Hematopoietic multipotent progenitor cell treated with erythropoietin and hydrocortisone succinate and interleukin-3 and kit ligand, for 8 days (in vitro differentiated cells): Measurements from ENCODE around the gene SAFB2.
"Not testable (repeated sequence)": the region's sequence is repeated elsewhere in the genome, so short reads cannot be mapped to it uniquely, and the experiment has no call there.

ENCODE experiments used
- DNase-seq: peaks from one replicate; pipeline ENCODE4 v3.0.0-alpha.2; 2015

The SAFB2 gene

GRCh38 chr19:5632241-5632612, 9.7 kb upstream of the SAFB2 start:
- DNase-seq: no peak

- DNase-seq: no peak
Measured at GRCh38 chr19:5631567-5632240, 9.1 kb upstream of the SAFB2 start.

- DNase-seq: no peak
Measured at GRCh38 chr19:5628919-5629481, 6.4 kb upstream of the SAFB2 start.

GRCh38 chr19:5628461-5628860, 5.9 kb upstream of the SAFB2 start:
- DNase-seq: no peak

- peak; percentile 88 for DNase-seq
Measured at GRCh38 chr19:5627395-5627904, 4.9 kb upstream of the SAFB2 start.

GRCh38 chr19:5625641-5626040, 3.1 kb upstream of the SAFB2 start:
- DNase-seq: no peak

- DNase-seq: no peak
Measured at GRCh38 chr19:5624741-5625278, 2.2 kb upstream of the SAFB2 start.

GRCh38 chr19:5624018-5624663, 1.6 kb upstream of the SAFB2 start:
- DNase-seq: peak; percentile 39

- no peak for DNase-seq
Measured at GRCh38 chr19:5623397-5624017, 931 bp upstream of the SAFB2 start.

GRCh38 chr19:5621945-5622464, 571 bp downstream of the SAFB2 start:
- DNase-seq: no peak

GRCh38 chr19:5621311-5621944, 1.1 kb downstream of the SAFB2 start:
- DNase-seq: no peak

GRCh38 chr19:5619946-5620345, 2.6 kb downstream of the SAFB2 start:
- DNase-seq: no peak

GRCh38 chr19:5618591-5618990, 4.0 kb downstream of the SAFB2 start:
- DNase-seq: no peak

GRCh38 chr19:5617080-5617479, 5.5 kb downstream of the SAFB2 start:
- DNase-seq: no peak

- no peak for DNase-seq
Measured at GRCh38 chr19:5615756-5616327, 6.7 kb downstream of the SAFB2 start.

GRCh38 chr19:5612891-5613865, 9.4 kb downstream of the SAFB2 start:
- DNase-seq: no peak

GRCh38 chr19:5609881-5610448, 12.6 kb downstream of the SAFB2 start:
- DNase-seq: no peak

GRCh38 chr19:5608766-5609165, 13.8 kb downstream of the SAFB2 start:
- DNase-seq: not testable (repeated sequence)

- DNase-seq: no peak
Measured at GRCh38 chr19:5608291-5608690, 14.3 kb downstream of the SAFB2 start.
